Skin epidermis (tissue), 12 donors: ENCODE data around the gene RPA3.

Experiments used
- H3K27ac ChIP-seq, 21 experiments: fragments of 200-600 bp; sonication (generic) in 11 of 21; one replicate each; pipeline ENCODE4 v1.5.0; 2020; ENCODE audit warnings: mild to moderate bottlenecking in 3 of 21, inconsistent platforms in 2 of 21, moderate library complexity in 2 of 21
- H3K4me3 ChIP-seq, 7 experiments: fragments of 200-600 bp; sonication (generic) in 2 of 7; one replicate each; pipeline ENCODE4 v1.5.0; 2020; ENCODE audit warnings: inconsistent platforms in 2 of 7, mild to moderate bottlenecking in 2 of 7, moderate library complexity in 1 of 7

The RPA3 gene

GRCh38 chr7:7718492-7718891 lies at the start of gene RPA3:
Gene RPA3, minus strand, starts transcription at chr7:7718607. Its CDS starts 78,189 bp downstream, at chr7:7640418.
- Histone ChIP-seq H3K4me3 (no peak within 1 kb of the TSS), H3K27ac (peak within 1 kb of the TSS in 2 of 21 experiments; percentile 29 to 40)

GRCh38 chr7:7766671-7767070 lies 48.3 kb upstream of the RPA3 start:
- Histone ChIP-seq H3K4me3 (no peak overlapping the region), H3K27ac (no peak overlapping the region)

GRCh38 chr7:7765422-7765821 lies 47.0 kb upstream of the RPA3 start:
- Histone ChIP-seq H3K27ac (peak overlapping the region in 1 of 21 experiments; percentile 28), H3K4me3 (no peak overlapping the region)

GRCh38 chr7:7764520-7765396 lies 46.4 kb upstream of the RPA3 start:
- Histone ChIP-seq H3K4me3 (no peak overlapping the region), H3K27ac (peak overlapping the region in 4 of 21 experiments; percentile 20 to 35 (median 26))

- Histone ChIP-seq H3K4me3 (peak overlapping the region; percentile 18 to 38 (median 27)), H3K27ac (peak overlapping the region in 20 of 21 experiments; percentile 2 to 84 (median 64))
Measured at GRCh38 chr7:7761974-7762779, 43.8 kb upstream of the RPA3 start.

- peak overlapping the region; percentile 18 to 38 (median 27) for H3K4me3 ChIP-seq
Measured at GRCh38 chr7:7761340-7761973, 43.0 kb upstream of the RPA3 start.

GRCh38 chr7:7757576-7757975 lies 39.2 kb upstream of the RPA3 start:
- Histone ChIP-seq H3K4me3 (no peak overlapping the region), H3K27ac (no peak overlapping the region)

More at GRCh38 chr7:7761340-7761973, 43.0 kb upstream of the RPA3 start:
- H3K27ac ChIP-seq, result peak overlapping the region in 17 of 21 experiments; percentile 2 to 84 (median 65)

GRCh38 chr7:7756577-7756976 lies 38.2 kb upstream of the RPA3 start:
- no peak overlapping the region for H3K27ac ChIP-seq
- H3K4me3 ChIP-seq, result no peak overlapping the region

GRCh38 chr7:7751243-7752092 lies 33.1 kb upstream of the RPA3 start:
- Histone ChIP-seq H3K27ac (no peak overlapping the region), H3K4me3 (no peak overlapping the region)

- Histone ChIP-seq H3K27ac (no peak overlapping the region), H3K4me3 (no peak overlapping the region)
Measured at GRCh38 chr7:7750571-7751242, 32.3 kb upstream of the RPA3 start.

GRCh38 chr7:7746458-7746857 lies 28.1 kb upstream of the RPA3 start:
- H3K27ac ChIP-seq, result no peak overlapping the region
- no peak overlapping the region for H3K4me3 ChIP-seq

- H3K27ac ChIP-seq, result no peak overlapping the region
- no peak overlapping the region for H3K4me3 ChIP-seq
Measured at GRCh38 chr7:7745966-7746365, 27.6 kb upstream of the RPA3 start.

GRCh38 chr7:7745258-7745657 lies 26.9 kb upstream of the RPA3 start:
- no peak overlapping the region for H3K4me3 ChIP-seq
- H3K27ac ChIP-seq, result no peak overlapping the region

GRCh38 chr7:7742223-7742622 lies 23.8 kb upstream of the RPA3 start:
- Histone ChIP-seq H3K27ac (no peak overlapping the region), H3K4me3 (no peak overlapping the region)

- H3K27ac ChIP-seq, result no peak overlapping the region
Measured at GRCh38 chr7:7740037-7740355, 21.6 kb upstream of the RPA3 start.

GRCh38 chr7:7739204-7740036 lies 21.0 kb upstream of the RPA3 start:
- H3K27ac ChIP-seq, result no peak overlapping the region
- no peak overlapping the region for H3K4me3 ChIP-seq

More at GRCh38 chr7:7740037-7740355, 21.6 kb upstream of the RPA3 start:
- no peak overlapping the region for H3K4me3 ChIP-seq

- H3K27ac ChIP-seq, result no peak overlapping the region
Measured at GRCh38 chr7:7738622-7739021, 20.2 kb upstream of the RPA3 start.

GRCh38 chr7:7738177-7738576 lies 19.8 kb upstream of the RPA3 start:
- H3K4me3 ChIP-seq, result no peak overlapping the region
- no peak overlapping the region for H3K27ac ChIP-seq

More at GRCh38 chr7:7738622-7739021, 20.2 kb upstream of the RPA3 start:
- H3K4me3 ChIP-seq, result no peak overlapping the region
